Mesenchymal stem cell (in vitro differentiated cells and primary cell): ENCODE measurements around the gene MVB12B.

Experiments
- DNase-seq: peaks from one replicate; pipeline ENCODE4 v3.0.0-alpha.2; 2013
- H2AFZ ChIP-seq: one replicate; pipeline ENCODE4 v1.6.1; 2013; ENCODE audit warnings: low read depth, mild to moderate bottlenecking, control low read depth, inconsistent platforms, low read length, moderate library complexity
- H2AK5ac ChIP-seq: 2 replicates; pipeline ENCODE4 v1.6.1; 2013; ENCODE audit warnings: low read length, moderate library complexity, mild to moderate bottlenecking, inconsistent platforms; ENCODE audit not compliant: severe bottlenecking
- H2BK120ac ChIP-seq: one replicate; pipeline ENCODE4 v1.6.1; 2013; ENCODE audit warnings: low read depth, mild to moderate bottlenecking, inconsistent platforms, low read length, moderate library complexity
- H2BK12ac ChIP-seq, 2 experiments: one replicate each; pipeline ENCODE4 v1.6.1; 2013; ENCODE audit warnings: inconsistent platforms in 2 of 2, low read length in 2 of 2, mild to moderate bottlenecking in 2 of 2, moderate library complexity in 2 of 2, control low read depth in 1 of 2
- H2BK15ac ChIP-seq: one replicate; pipeline ENCODE4 v1.6.1; 2013; ENCODE audit warnings: mild to moderate bottlenecking, low read depth, inconsistent platforms; ENCODE audit not compliant: poor library complexity, severe bottlenecking
- H2BK5ac ChIP-seq: 2 replicates; pipeline ENCODE4 v1.6.1; 2013; ENCODE audit warnings: low read depth, mild to moderate bottlenecking, low read length, control low read depth, inconsistent platforms; ENCODE audit not compliant: poor library complexity, severe bottlenecking
- H3K14ac ChIP-seq, 2 experiments: one replicate each; pipeline ENCODE4 v1.6.1; 2013; ENCODE audit warnings: inconsistent platforms in 2 of 2, low read length in 2 of 2, control low read depth in 1 of 2, mild to moderate bottlenecking in 1 of 2, moderate library complexity in 1 of 2
- H3K18ac ChIP-seq, 2 experiments: one replicate each; pipeline ENCODE4 v1.6.1; 2013; ENCODE audit warnings: inconsistent platforms in 2 of 2, low read length in 2 of 2, control low read depth in 1 of 2, low read depth in 1 of 2, mild to moderate bottlenecking in 1 of 2
- H3K23ac ChIP-seq, 2 experiments: one replicate each; pipeline ENCODE4 v1.6.1; 2013; ENCODE audit warnings: inconsistent platforms in 2 of 2, low read length in 2 of 2, mild to moderate bottlenecking in 2 of 2, moderate library complexity in 2 of 2, control low read depth in 1 of 2
- H3K27ac ChIP-seq: 2 replicates; pipeline ENCODE4 v1.5.1; 2013; ENCODE audit warnings: mild to moderate bottlenecking, moderate library complexity, low read length, control low read depth, inconsistent platforms; ENCODE audit not compliant: poor library complexity, severe bottlenecking
- H3K27me3 ChIP-seq, 2 experiments: 2 replicates each; pipeline versions ENCODE4 v1.6.1 to v1.7.0; 2013; ENCODE audit warnings: low read length in 2 of 2, mild to moderate bottlenecking in 2 of 2, moderate library complexity in 2 of 2, control low read depth in 1 of 2, inconsistent platforms in 1 of 2; ENCODE audit not compliant: control insufficient read depth in 1 of 2, insufficient read depth in 1 of 2
- H3K36me3 ChIP-seq, 2 experiments: 2 replicates each; pipeline versions ENCODE4 v1.6.1 to v1.7.0; 2013; ENCODE audit warnings: low read length in 2 of 2, control low read depth in 1 of 2, inconsistent platforms in 1 of 2, low read depth in 1 of 2, mild to moderate bottlenecking in 1 of 2; ENCODE audit not compliant: insufficient read depth in 2 of 2, control insufficient read depth in 1 of 2
- H3K4ac ChIP-seq, 2 experiments: one replicate each; pipeline ENCODE4 v1.6.1; 2013; ENCODE audit warnings: inconsistent platforms in 2 of 2, low read length in 2 of 2, mild to moderate bottlenecking in 2 of 2, moderate library complexity in 2 of 2, control low read depth in 1 of 2, low read depth in 1 of 2
- H3K4me1 ChIP-seq: 2 replicates; pipeline ENCODE4 v1.6.1; 2013; ENCODE audit warnings: low read depth, low read length, control low read depth; ENCODE audit not compliant: control insufficient read depth, insufficient read depth
- H3K4me2 ChIP-seq: 2 replicates; pipeline ENCODE4 v1.6.1; 2013; ENCODE audit warnings: low read length, mild to moderate bottlenecking, inconsistent platforms; ENCODE audit not compliant: poor library complexity, severe bottlenecking
- H3K4me3 ChIP-seq, 2 experiments: 2 replicates each; pipeline versions ENCODE4 v1.5.1 to v1.7.0; 2013; ENCODE audit warnings: low read length in 2 of 2, mild to moderate bottlenecking in 2 of 2, control low read depth in 1 of 2, low read depth in 1 of 2; ENCODE audit not compliant: insufficient read depth in 1 of 2
- H3K79me1 ChIP-seq: replicated peaks from 2 replicates; pipeline ENCODE4 v1.6.1; 2013; ENCODE audit warnings: mild to moderate bottlenecking, control low read depth, low read length, inconsistent platforms; ENCODE audit not compliant: poor library complexity, severe bottlenecking
- H3K9ac ChIP-seq: 2 replicates; pipeline ENCODE4 v1.7.0; 2013; ENCODE audit warnings: mild to moderate bottlenecking, low read length, moderate library complexity
- H3K9me3 ChIP-seq: 2 replicates; pipeline ENCODE4 v1.7.0; 2013; ENCODE audit warnings: mild to moderate bottlenecking, low read length; ENCODE audit not compliant: control insufficient read depth
- H4K8ac ChIP-seq: one replicate; pipeline ENCODE4 v1.6.1; 2013; ENCODE audit warnings: inconsistent platforms, mild to moderate bottlenecking, low read length, moderate library complexity
- H4K91ac ChIP-seq: one replicate; pipeline ENCODE4 v1.6.1; 2013; ENCODE audit warnings: mild to moderate bottlenecking, low read length, inconsistent platforms
- WGBS: methylation state at CpG from one replicate; pipeline ENCODE4 v1.1.7; 2013; ENCODE audit warnings: mixed read lengths; 5-methylcytosine and 5-hydroxymethylcytosine counted together

MVB12B gene

GRCh38 chr9:126423916-126424185, 97.2 kb downstream of the MVB12B start:
- Histone ChIP-seq H3K27ac (no peak overlapping the region), H3K9ac (no peak overlapping the region), H3K4me2 (no peak overlapping the region), H4K91ac (no peak overlapping the region), H3K36me3 (peaks cover 13% of the 10 kb centered on the region in 2 experiments), H3K18ac (no peak overlapping the region), H2AFZ (no peak overlapping the region), H2BK12ac (no peak overlapping the region), H2BK15ac (no peak overlapping the region), H3K9me3 (no peaks in the 10 kb centered on the region), H3K4me3 (no peak overlapping the region), H3K27me3 (no peaks in the 10 kb centered on the region), H2BK5ac (no peak overlapping the region), H3K79me1 (no peaks in the 10 kb centered on the region), H3K14ac (no peak overlapping the region), H3K4ac (no peak overlapping the region), H4K8ac (no peak overlapping the region), H3K4me1 (peaks cover 26% of the 10 kb centered on the region), H3K23ac (no peak overlapping the region), H2AK5ac (no peak overlapping the region), H2BK120ac (no peak overlapping the region)
- 96% methylated on average over 2 of the region's 3 CpGs for whole genome bisulfite sequencing
- no peak for DNase-seq

DNA sequence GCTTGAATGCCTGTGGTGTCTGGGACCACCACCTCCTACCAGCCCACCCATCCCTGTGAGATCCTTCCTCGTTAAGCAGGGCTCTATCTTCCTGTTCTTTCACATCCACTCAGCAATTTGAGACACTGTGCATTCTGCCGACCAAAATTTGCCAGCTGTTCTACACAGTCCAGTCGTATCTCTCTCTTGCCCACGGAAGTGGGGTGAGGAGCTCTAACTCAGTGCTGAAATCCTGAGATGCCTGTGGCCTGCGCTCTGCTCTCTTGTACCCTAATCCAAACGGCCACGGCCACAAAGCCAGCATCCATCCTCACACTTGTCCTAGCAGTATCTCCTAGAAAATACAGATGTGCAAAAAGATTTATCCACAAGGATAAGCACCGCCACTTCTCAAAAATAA, 97.9 kb downstream of the MVB12B start:
- Histone ChIP-seq H3K14ac (no peak overlapping the region), H2AFZ (no peak overlapping the region), H3K4me3 (no peak overlapping the region), H3K9ac (no peak overlapping the region), H4K91ac (no peak overlapping the region), H3K4ac (no peak overlapping the region), H2BK15ac (no peak overlapping the region), H3K9me3 (no peaks in the 10 kb centered on the region), H3K18ac (no peak overlapping the region), H3K27me3 (no peaks in the 10 kb centered on the region), H3K36me3 (peaks cover 13% of the 10 kb centered on the region in 2 experiments), H3K27ac (no peak overlapping the region), H3K4me1 (peaks cover 23% of the 10 kb centered on the region), H2BK12ac (no peak overlapping the region), H2AK5ac (no peak overlapping the region), H4K8ac (no peak overlapping the region), H3K4me2 (no peak overlapping the region), H2BK5ac (no peak overlapping the region), H3K79me1 (no peaks in the 10 kb centered on the region), H3K23ac (peak overlapping the region in 1 of 2 experiments; percentile 51), H2BK120ac (no peak overlapping the region)
- 96% methylated on average over 7 of the region's 8 CpGs for WGBS
- no peak for DNase-seq

- Histone ChIP-seq H4K91ac (no peak overlapping the region), H3K4me1 (peaks cover 2% of the 10 kb centered on the region), H4K8ac (no peak overlapping the region), H3K27ac (no peak overlapping the region), H2BK12ac (no peak overlapping the region), H2AK5ac (no peak overlapping the region), H3K23ac (no peak overlapping the region), H2BK15ac (no peak overlapping the region), H3K36me3 (peaks cover 6 to 14% of the 10 kb centered on the region in 2 experiments), H3K18ac (no peak overlapping the region), H2BK120ac (no peak overlapping the region), H3K14ac (no peak overlapping the region), H2AFZ (no peak overlapping the region), H2BK5ac (no peak overlapping the region), H3K9ac (no peak overlapping the region), H3K4ac (no peak overlapping the region), H3K27me3 (no peaks in the 10 kb centered on the region), H3K4me2 (no peak overlapping the region), H3K4me3 (no peak overlapping the region), H3K79me1 (no peaks in the 10 kb centered on the region), H3K9me3 (no peaks in the 10 kb centered on the region)
- DNase-seq, result no peak
- WGBS, result 95% methylated on average over 9 of the region's 9 CpGs
Observed at GRCh38 chr9:126428534-126429175, 102.0 kb downstream of the MVB12B start.

- no peak overlapping the region for H3K9ac ChIP-seq
- no peak overlapping the region for H4K91ac ChIP-seq
- no peak overlapping the region for H3K27ac ChIP-seq
- no peak for DNase-seq
- no peaks in the 10 kb centered on the region for H3K79me1 ChIP-seq
- no peak overlapping the region for H3K18ac ChIP-seq
- H3K4me1 ChIP-seq, result peaks cover 2% of the 10 kb centered on the region
- no peak overlapping the region for H2BK120ac ChIP-seq
- no peak overlapping the region for H3K23ac ChIP-seq
- H2AK5ac ChIP-seq, result no peak overlapping the region
- no peak overlapping the region for H2BK12ac ChIP-seq
- peaks cover 4 to 15% of the 10 kb centered on the region in 2 experiments for H3K36me3 ChIP-seq
- H4K8ac ChIP-seq, result no peak overlapping the region
- no peak overlapping the region for H3K4me3 ChIP-seq
- H3K4me2 ChIP-seq, result no peak overlapping the region
- no peaks in the 10 kb centered on the region for H3K27me3 ChIP-seq
- no peaks in the 10 kb centered on the region for H3K9me3 ChIP-seq
- H2BK15ac ChIP-seq, result no peak overlapping the region
- no peak overlapping the region for H3K14ac ChIP-seq
- H2BK5ac ChIP-seq, result no peak overlapping the region
- no peak overlapping the region for H2AFZ ChIP-seq
- H3K4ac ChIP-seq, result no peak overlapping the region
- WGBS, result 96% methylated on average over 8 of the region's 8 CpGs
Observed at GRCh38 chr9:126429190-126429589, 102.6 kb downstream of the MVB12B start.
